ENCODE measurements around the gene TXNL4B.
"Not testable (repeated sequence)": the region's sequence is repeated elsewhere in the genome, so short reads cannot be mapped to it uniquely, and the experiment has no call there.

Gene TXNL4B

GRCh38 chr16:72072514-72073342 lies 20.7 kb downstream of the TXNL4B start:
- DNase-seq, result no peak

GRCh38 chr16:72068930-72069329 lies 24.5 kb downstream of the TXNL4B start:
- no peak for DNase-seq

GRCh38 chr16:72066747-72067146 lies 26.7 kb downstream of the TXNL4B start:
- DNase-seq, result no peak

- no peak for DNase-seq
These were observed 29.0 kb downstream of the TXNL4B start for GRCh38 chr16:72064361-72064894.

- DNase-seq, result no peak
These were observed 31.9 kb downstream of the TXNL4B start for GRCh38 chr16:72061564-72061963.

- DNase-seq, result no peak
These were observed 33.0 kb downstream of the TXNL4B start for GRCh38 chr16:72060405-72060804.

- DNase-seq, result not testable (repeated sequence)
These were observed 34.4 kb downstream of the TXNL4B start for GRCh38 chr16:72059060-72059459.

GRCh38 chr16:72057313-72057712 lies 36.1 kb downstream of the TXNL4B start:
- not testable (repeated sequence) for DNase-seq

- DNase-seq, result no peak
These were observed 37.5 kb downstream of the TXNL4B start for GRCh38 chr16:72055911-72056310.

- DNase-seq, result not testable (repeated sequence)
These were observed 39.1 kb downstream of the TXNL4B start, which contains the start of gene HP for GRCh38 chr16:72054254-72054847. Gene HP (plus strand): TSS chr16:72054505. CDS start chr16:72054653, 148 bp downstream.

GRCh38 chr16:72051818-72052217 lies 41.6 kb downstream of the TXNL4B start:
- no peak for DNase-seq

- DNase-seq, result no peak
These were observed 42.5 kb downstream of the TXNL4B start for GRCh38 chr16:72050769-72051464.

- no peak for DNase-seq
These were observed 44.3 kb downstream of the TXNL4B start for GRCh38 chr16:72049110-72049509.

GRCh38 chr16:72044825-72045359 lies 48.5 kb downstream of the TXNL4B start:
- DNase-seq, result no peak

GRCh38 chr16:72044296-72044695 lies 49.1 kb downstream of the TXNL4B start:
- no peak for DNase-seq

GRCh38 chr16:72043539-72043938 lies 49.9 kb downstream of the TXNL4B start:
- no peak for DNase-seq

- DNase-seq, result no peak
These were observed 50.4 kb downstream of the TXNL4B start for GRCh38 chr16:72043058-72043457.

GRCh38 chr16:72042157-72042660 lies 51.2 kb downstream of the TXNL4B start:
- no peak for DNase-seq

GRCh38 chr16:72036098-72036497 lies 57.3 kb downstream of the TXNL4B start:
- DNase-seq, result no peak
